ENCODE results near the gene RABEP1. TPM values are rescaled to one million over a fixed set of nuclear protein-coding genes. Genes with fewer than 3 reads are reported as not detected.

The RABEP1 gene
- total RNA-seq, 4 donors from 2014 or later: 46.3 to 65.9 (median 55.8) TPM

DNA sequence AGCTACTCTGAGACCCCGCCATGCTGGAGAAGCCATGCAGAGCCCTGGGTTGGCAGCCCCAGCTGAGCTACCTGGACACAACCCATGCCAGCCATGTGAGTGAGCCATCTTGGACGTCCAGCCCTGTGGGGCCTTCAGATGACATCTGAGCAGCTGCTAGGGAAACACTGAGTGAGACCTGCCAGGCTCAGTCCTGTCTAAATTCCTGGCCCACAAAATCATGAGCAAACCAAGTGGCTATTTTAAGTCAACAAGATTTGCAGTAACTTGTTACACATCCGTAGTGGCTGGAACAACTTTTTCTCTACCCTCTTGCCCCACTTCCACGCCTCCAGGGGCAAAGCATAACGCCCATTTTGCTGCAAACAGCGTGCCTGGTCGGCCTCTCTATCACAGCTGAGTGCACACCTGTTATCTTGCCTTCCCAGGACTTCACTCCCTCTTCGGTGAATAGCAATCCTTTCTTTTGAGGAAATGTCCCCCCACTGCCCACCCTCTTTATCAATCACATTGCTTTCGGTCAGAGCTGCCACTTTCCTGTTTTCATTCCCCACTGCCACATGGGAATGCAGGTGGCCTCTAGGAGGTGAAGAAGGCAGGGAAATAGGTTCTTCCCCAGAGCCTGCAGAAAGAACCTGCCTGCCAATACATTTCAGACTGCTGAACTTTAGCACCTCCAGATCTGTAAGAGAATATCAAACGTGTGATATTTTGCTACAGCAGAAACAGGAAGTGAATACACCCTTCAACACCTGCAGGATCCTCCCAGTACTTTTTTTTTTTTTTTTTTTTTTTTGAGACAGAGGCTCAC, 40.0 kb upstream of the RABEP1 start:
- no peak for DNase-seq (ENCODE audit: low spot score)
- TF ChIP-seq, protein P1, sequence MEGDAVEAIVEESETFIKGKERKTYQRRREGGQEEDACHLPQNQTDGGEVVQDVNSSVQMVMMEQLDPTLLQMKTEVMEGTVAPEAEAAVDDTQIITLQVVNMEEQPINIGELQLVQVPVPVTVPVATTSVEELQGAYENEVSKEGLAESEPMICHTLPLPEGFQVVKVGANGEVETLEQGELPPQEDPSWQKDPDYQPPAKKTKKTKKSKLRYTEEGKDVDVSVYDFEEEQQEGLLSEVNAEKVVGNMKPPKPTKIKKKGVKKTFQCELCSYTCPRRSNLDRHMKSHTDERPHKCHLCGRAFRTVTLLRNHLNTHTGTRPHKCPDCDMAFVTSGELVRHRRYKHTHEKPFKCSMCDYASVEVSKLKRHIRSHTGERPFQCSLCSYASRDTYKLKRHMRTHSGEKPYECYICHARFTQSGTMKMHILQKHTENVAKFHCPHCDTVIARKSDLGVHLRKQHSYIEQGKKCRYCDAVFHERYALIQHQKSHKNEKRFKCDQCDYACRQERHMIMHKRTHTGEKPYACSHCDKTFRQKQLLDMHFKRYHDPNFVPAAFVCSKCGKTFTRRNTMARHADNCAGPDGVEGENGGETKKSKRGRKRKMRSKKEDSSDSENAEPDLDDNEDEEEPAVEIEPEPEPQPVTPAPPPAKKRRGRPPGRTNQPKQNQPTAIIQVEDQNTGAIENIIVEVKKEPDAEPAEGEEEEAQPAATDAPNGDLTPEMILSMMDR (IDR thresholded peaks at IDR 0.05): no peak
- ATAC-seq (ENCODE audit: low FRiP score): no peak

DNA sequence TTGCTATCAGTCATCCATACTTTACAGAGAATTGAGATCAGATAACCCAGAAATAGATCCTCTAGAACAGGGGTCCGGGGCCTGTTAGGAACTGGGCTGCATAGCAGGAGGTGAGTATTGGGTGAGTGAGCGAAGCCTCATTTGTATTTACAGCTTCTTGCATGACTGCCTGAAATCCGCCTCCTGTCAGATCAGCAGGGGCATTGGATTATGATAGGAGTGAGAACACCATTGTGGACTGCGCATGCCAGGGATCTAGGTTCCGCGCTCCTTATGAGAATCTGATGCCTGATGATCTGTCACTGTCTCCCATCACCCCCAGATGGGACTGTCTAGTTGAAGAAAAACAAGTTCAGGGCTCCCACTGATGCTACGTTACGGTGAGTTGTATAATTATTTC, 34.5 kb upstream of the RABEP1 start:
- TF ChIP-seq, protein P1 (IDR thresholded peaks at IDR 0.05): no peak
- DNase-seq (ENCODE audit: low spot score) (no peak), ATAC-seq (ENCODE audit: low FRiP score) (no peak)

DNA sequence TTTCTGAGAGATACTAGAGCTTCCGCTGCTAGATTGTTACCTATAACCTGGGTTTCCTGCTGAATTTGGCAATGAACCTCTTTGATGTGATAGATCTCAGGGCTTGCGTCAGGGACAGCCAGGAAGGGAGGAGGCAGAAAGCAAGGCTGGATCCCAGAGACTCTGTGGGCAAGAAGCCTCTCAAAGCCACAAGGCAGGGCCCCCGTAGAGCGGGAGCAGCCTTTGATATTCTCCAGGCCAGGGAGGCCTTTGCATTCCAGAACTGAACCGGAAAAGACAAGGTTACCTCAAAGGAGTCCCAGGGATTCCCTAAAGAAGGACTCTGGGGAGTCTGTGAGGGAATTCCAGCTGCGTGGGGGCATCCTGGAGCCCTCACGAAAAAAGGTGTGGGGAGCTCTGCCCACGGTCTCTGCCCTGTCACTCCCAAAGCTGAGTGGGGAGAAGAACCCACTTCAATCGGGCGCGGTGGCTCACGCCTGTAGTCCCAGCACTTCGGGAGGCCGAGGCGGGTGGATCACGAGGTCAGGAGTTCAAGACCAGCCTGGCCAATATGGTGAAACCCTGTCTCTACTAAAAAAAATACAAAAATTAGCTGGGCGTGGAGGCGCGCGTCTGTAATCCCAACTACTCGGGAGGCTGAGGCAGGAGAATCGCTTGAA, 33.1 kb upstream of the RABEP1 start:
- TF ChIP-seq, protein P1 (IDR thresholded peaks at IDR 0.05): no peak
- ATAC-seq (ENCODE audit: low FRiP score) (no peak), DNase-seq (ENCODE audit: low spot score) (no peak)

DNA sequence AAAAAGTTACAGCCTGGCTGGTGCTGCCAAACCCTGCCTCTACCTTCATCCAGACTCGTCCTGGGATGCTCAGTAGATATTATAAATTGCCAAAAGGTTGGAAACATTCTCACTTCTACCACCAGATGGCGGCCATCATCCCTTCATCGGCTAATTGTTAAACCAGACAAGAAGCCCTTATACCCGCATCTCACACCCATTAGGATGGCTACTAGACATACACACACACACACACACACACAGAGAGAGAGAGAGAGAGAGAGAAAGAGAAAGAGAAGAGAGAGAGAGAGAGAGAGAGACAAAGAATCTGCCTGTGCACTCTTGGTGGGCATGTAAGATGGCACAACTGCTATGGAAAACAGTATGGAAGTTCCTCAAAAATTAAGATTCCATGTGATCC, 32.5 kb upstream of the RABEP1 start:
- TF ChIP-seq, protein P1 (IDR thresholded peaks at IDR 0.05): peak in 1 of 3 donors; percentile 11
- DNase-seq (ENCODE audit: low spot score): no peak
- ATAC-seq (ENCODE audit: low FRiP score): no peak

DNA sequence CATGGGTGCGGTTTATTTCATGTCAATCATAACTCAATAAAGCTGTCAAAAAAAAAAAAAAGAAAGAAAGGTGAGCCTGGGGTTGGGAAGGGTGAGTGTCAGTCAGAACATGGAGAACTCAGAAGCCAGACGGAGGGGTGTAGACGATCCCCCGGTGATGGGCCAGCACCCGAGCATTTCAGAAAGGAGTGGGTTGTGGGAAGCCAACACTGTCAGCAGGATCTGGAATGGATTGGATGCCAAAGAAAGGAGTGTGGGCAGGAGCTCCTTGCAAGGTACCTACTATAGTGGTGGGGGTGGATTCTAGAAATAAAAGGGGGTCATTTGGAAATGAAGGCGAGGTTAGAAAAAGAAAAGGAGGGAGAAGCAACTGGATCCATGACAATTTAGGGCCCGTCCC, 27.7 kb upstream of the RABEP1 start:
- ATAC-seq (ENCODE audit: low FRiP score) (no peak), DNase-seq (ENCODE audit: low spot score) (no peak)
- TF ChIP-seq, protein P1 (IDR thresholded peaks at IDR 0.05): no peak

DNA sequence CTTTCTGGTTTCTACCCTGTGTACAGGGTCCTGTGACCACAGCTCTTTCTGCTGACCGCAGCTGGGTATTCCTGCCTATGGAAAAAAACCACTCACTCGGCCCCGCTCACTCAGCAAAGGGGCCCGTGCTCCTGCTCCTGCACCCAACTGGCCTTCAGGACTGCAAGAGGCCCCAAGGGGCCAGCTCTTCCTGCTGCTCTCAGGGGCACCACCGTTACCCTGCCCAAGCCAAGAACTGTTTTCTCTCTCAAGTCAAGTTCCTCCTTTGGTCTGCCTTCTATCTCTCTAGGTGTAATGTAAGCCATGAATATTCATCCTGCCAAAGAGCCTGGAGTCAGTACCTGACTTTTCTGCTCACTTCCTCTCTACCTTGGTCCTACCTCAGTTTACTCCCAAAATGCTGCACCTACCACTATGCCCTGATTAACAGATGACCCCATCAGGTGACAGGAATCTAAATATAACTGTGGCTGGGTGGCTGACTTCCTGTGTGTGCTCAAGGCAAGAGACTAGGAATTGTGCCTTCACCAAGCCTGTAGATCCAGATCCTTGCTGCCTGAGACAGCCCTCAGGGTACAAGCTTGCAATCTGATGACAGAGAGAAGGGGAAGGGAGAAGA, 27.1 kb upstream of the RABEP1 start:
- DNase-seq (ENCODE audit: low spot score): no peak
- ATAC-seq (ENCODE audit: low FRiP score): no peak
- TF ChIP-seq, protein P1 (IDR thresholded peaks at IDR 0.05): no peak
